Measurements from ENCODE around the gene CACNA1S.

DNA sequence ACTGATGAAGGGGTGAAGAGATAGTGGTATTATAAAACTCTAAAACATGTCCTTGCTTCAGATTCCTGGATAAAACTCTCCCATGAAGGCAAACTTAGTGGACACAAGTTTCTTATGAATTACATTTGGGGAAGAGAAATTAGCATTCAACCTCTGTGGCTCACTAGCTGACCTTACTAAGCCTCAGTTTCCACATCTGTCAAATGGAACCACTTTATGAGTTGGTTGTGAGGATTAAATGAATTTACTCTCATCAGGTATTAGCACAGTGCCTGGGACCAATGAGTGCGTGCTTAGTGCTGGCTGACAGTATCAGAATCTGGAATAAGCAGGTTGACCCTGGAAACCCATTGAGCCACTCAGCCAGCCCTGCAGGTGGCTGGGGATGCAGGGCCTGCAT lies 2.6 kb downstream of the CACNA1S start:
- no peak for TF ChIP-seq CTCF (IDR thresholded peaks at IDR 0.05; ENCODE audit: poor library complexity)
- TF ChIP-seq EZH2phosphoT487 (IDR thresholded peaks at IDR 0.05; ENCODE audit: low read depth, severe bottlenecking, unreplicated experiment): no peak
- TF ChIP-seq EZH2 (IDR thresholded peaks at IDR 0.05; ENCODE audit: borderline replicate concordance): no peak

Data from hepatocyte (in vitro differentiated cells).